ENCODE data around the gene OPHN1. TPM values are rescaled to one million over a fixed set of nuclear protein-coding genes. Genes with fewer than 3 reads are reported as not detected.

The OPHN1 gene
- total and polyA plus RNA-seq, 3 experiments from 2014 or later, result 0.20 TPM; not detected in 2

DNA sequence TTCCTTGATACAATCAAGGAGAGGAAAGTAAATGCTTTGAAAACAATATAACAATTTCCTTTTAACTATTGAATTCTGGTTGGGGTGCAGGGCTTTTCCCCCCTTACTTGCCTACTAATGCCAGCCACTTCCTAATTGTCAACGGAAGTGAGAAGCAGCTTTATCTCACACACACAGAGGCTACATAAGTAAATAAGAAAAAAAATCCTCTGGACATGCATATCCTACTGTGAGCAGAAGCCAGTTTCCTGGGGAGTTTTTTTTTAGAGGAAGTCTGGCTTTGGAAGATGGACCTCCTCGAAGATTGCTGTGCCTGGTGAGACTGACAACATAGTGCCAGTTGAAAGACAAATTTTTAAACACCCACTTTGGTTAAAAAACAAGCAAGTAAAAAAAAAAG, 180.6 kb downstream of the OPHN1 start:
- no peaks in the 10 kb centered on the region for H3K9me3 Mint-ChIP-seq
- POLR2A ChIA-PET, result no interaction called here
- DNase-seq, result no peak

DNA sequence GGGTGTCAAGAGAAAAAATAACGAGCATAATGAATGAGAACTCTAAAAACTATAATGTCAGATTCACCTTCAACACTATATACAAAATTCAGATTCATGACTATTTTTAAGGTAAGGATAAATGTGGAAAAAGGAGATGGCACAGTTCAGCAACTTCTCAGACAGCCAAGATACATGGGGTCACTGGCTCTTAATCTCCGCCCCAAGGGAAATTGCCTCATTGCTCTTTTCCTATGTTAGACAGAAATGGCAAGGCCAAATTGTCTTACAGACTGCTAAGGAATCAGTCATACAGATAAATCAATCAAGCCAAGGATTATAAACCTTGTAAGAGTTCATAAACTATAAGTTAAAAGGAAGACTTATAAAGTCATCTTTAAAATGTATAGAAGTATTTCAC, 183.4 kb downstream of the OPHN1 start:
- H3K27ac ChIP-seq (ENCODE audit: low read depth, low read length), result no peak overlapping the region
- no peaks in the 10 kb centered on the region for H3K9me3 ChIP-seq (ENCODE audit: low read length)
- no peaks in the 10 kb centered on the region for H3K36me3 Mint-ChIP-seq
- H3K4me1 Mint-ChIP-seq, result no peaks in the 10 kb centered on the region
- H3K4me1 ChIP-seq (ENCODE audit: insufficient read depth, low read length), result no peaks in the 10 kb centered on the region
- no peaks in the 10 kb centered on the region for H3K36me3 ChIP-seq (ENCODE audit: insufficient read depth, low read length)
- no peak for DNase-seq
- H3K27me3 ChIP-seq (ENCODE audit: insufficient read depth, low read length, poor library complexity, severe bottlenecking), result no peaks in the 10 kb centered on the region
- H3K27ac Mint-ChIP-seq, result no peak overlapping the region
- POLR2A ChIA-PET, result no interaction called here
- no peak overlapping the region for H3K4me3 Mint-ChIP-seq
- peaks cover 0 to 2% of the 10 kb centered on the region in 2 donors for H3K27me3 Mint-ChIP-seq
- H3K4me3 ChIP-seq (ENCODE audit: low read length), result no peak overlapping the region
- H3K9me3 Mint-ChIP-seq, result no peaks in the 10 kb centered on the region
- CTCF ChIA-PET, result no interaction called here

More for the DNA sequence above, 180.6 kb downstream of the OPHN1 start:
- Mint-ChIP-seq H3K36me3 (no peaks in the 10 kb centered on the region), H3K27ac (no peak overlapping the region), H3K27me3 (peaks cover 0 to 2% of the 10 kb centered on the region in 2 donors), H3K4me3 (no peak overlapping the region), H3K4me1 (no peaks in the 10 kb centered on the region)
- Histone ChIP-seq H3K9me3 (ENCODE audit: low read length) (no peaks in the 10 kb centered on the region), H3K4me3 (ENCODE audit: low read length) (no peak overlapping the region), H3K27ac (ENCODE audit: low read depth, low read length) (no peak overlapping the region), H3K4me1 (ENCODE audit: insufficient read depth, low read length) (no peaks in the 10 kb centered on the region), H3K36me3 (ENCODE audit: insufficient read depth, low read length) (no peaks in the 10 kb centered on the region), H3K27me3 (ENCODE audit: insufficient read depth, low read length, poor library complexity, severe bottlenecking) (no peaks in the 10 kb centered on the region)
- CTCF ChIA-PET, result no interaction called here

DNA sequence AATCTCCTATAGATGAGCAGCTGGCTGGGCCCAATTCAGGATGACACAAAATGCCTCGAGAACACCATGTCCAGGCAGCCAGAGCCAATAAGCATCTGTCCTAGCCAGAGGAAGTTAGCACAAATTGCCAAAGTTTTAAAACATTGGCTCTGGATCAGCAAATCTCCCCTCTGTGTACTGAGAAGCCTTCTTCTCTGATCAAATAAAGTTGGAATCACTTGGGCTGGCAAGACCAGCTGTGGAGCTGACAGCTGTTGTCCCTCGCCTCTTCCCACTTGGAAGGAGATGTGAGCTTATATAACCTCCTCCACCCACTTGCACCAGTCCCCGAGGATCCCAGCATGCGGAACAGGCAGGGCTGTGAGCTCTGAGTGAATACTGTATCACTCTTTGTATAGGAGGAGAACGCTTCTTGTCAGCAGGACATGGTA, 183.9 kb downstream of the OPHN1 start:
- no peak for DNase-seq
- no peaks in the 10 kb centered on the region for H3K9me3 ChIP-seq (ENCODE audit: low read length)
- POLR2A ChIA-PET, result no interaction called here
- H3K27me3 ChIP-seq (ENCODE audit: insufficient read depth, low read length, poor library complexity, severe bottlenecking), result no peaks in the 10 kb centered on the region
- no peak overlapping the region for H3K27ac ChIP-seq (ENCODE audit: low read depth, low read length)
- Mint-ChIP-seq H3K4me1 (no peaks in the 10 kb centered on the region), H3K27me3 (peaks cover 0 to 2% of the 10 kb centered on the region in 2 donors), H3K4me3 (no peak overlapping the region), H3K36me3 (no peaks in the 10 kb centered on the region), H3K27ac (no peak overlapping the region), H3K9me3 (no peaks in the 10 kb centered on the region)
- H3K4me3 ChIP-seq (ENCODE audit: low read length), result no peak overlapping the region
- CTCF ChIA-PET, result no interaction called here
- H3K36me3 ChIP-seq (ENCODE audit: insufficient read depth, low read length), result no peaks in the 10 kb centered on the region
- no peaks in the 10 kb centered on the region for H3K4me1 ChIP-seq (ENCODE audit: insufficient read depth, low read length)

DNA sequence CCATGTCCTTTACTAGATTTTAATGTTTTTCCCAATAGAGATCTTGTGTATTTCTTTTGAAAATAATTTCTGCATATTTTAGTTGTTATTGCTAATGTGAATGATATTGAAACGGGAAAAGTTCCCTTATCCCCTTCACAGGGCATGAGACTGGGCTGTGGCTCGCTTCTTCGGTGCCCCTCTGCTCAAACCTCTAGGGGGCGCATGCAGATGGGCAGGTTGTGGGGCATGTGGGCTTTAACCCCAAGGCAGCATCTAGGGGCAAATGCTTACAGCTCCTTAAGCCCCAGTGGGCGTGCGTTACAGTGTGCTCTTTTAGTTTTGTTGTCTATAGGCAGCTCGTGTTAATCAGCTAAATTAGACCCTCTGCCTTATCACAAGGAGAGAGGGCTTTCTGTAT, 194.7 kb downstream of the OPHN1 start:
- POLR2A ChIA-PET, result no interaction called here
- H3K27ac Mint-ChIP-seq, result no peak overlapping the region
- Histone ChIP-seq H3K4me3 (ENCODE audit: low read length) (no peak overlapping the region), H3K27me3 (ENCODE audit: insufficient read depth, low read length, poor library complexity, severe bottlenecking) (no peaks in the 10 kb centered on the region), H3K36me3 (ENCODE audit: insufficient read depth, low read length) (no peaks in the 10 kb centered on the region), H3K27ac (ENCODE audit: low read depth, low read length) (no peak overlapping the region), H3K9me3 (ENCODE audit: low read length) (no peaks in the 10 kb centered on the region), H3K4me1 (ENCODE audit: insufficient read depth, low read length) (no peaks in the 10 kb centered on the region)
- peaks cover 0 to 6% of the 10 kb centered on the region in 2 donors for H3K27me3 Mint-ChIP-seq
- CTCF ChIA-PET, result no interaction called here
- peaks cover 0 to 2% (median 0%) of the 10 kb centered on the region in 5 donors for H3K9me3 Mint-ChIP-seq
- H3K4me3 Mint-ChIP-seq, result no peak overlapping the region
- no peaks in the 10 kb centered on the region for H3K4me1 Mint-ChIP-seq
- no peaks in the 10 kb centered on the region for H3K36me3 Mint-ChIP-seq
- no peak for DNase-seq

DNA sequence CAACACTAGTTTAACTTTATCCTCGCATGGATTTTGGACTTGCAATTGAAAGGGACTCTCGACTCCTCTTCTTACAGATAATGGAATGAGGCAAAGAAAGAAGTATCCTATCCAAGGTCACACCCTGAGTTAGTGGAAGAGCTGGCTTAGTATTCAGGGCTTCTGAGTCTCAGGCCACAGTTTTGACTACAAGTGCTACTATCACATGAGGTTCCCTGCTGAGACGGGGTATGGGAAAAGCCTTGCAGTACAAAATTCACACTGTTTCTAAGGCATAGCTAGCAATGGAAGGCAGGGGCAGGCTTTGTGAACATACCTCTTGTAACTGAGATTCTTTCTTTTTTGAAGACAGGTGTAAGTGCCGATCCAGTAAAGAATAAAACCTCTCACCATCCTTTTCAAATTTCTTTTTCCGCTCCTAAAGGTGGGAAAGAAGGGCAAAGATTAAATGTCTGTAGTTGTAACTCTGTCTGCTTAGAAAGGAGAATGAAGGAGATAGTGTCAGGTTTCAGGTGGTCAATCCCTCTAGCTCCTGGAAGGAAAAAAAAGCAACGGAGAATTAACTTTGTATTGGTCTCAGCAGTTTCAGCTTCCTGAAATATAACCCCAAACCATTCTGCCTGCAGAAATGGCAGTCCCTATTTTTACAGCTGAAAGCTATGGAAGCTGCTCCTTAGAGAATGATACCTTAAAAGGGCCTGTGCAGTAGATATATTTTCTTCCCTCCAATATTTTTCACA, 199.0 kb downstream of the OPHN1 start:
- CTCF ChIA-PET, result no interaction called here
- no peak overlapping the region for H3K27ac ChIP-seq (ENCODE audit: low read depth, low read length)
- DNase-seq, result no peak
- no peaks in the 10 kb centered on the region for H3K9me3 ChIP-seq (ENCODE audit: low read length)
- Mint-ChIP-seq H3K9me3 (peaks cover 0 to 2% (median 0%) of the 10 kb centered on the region in 5 donors), H3K36me3 (no peaks in the 10 kb centered on the region), H3K4me1 (no peaks in the 10 kb centered on the region), H3K4me3 (no peak overlapping the region), H3K27ac (no peak overlapping the region), H3K27me3 (peaks cover 0 to 1% of the 10 kb centered on the region in 2 donors)
- H3K4me3 ChIP-seq (ENCODE audit: low read length), result no peak overlapping the region
- no peaks in the 10 kb centered on the region for H3K27me3 ChIP-seq (ENCODE audit: insufficient read depth, low read length, poor library complexity, severe bottlenecking)
- no peaks in the 10 kb centered on the region for H3K36me3 ChIP-seq (ENCODE audit: insufficient read depth, low read length)
- POLR2A ChIA-PET, result no interaction called here
- H3K4me1 ChIP-seq (ENCODE audit: insufficient read depth, low read length), result no peaks in the 10 kb centered on the region

DNA sequence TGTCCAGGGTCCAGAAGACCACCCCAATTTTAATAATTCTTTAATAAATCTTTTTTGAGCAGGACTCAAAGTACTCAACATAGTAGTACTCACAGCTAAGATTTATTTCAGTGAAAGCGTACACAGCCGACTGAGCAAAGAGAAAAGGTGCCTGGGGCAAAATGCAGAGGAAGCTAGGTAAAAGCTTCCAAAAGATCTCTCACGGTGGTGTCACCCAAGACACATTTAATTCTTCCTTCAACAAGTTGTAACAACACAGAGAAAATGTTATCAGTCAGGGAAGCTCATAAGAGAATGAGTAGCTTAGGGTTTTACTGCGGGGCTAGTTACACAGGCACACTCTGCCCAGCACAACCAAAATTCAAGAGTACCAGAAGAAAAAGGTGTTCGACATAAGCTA, 201.1 kb downstream of the OPHN1 start:
- Mint-ChIP-seq H3K27ac (no peak overlapping the region), H3K4me3 (no peak overlapping the region), H3K36me3 (no peaks in the 10 kb centered on the region), H3K9me3 (peaks cover 0 to 3% (median 0%) of the 10 kb centered on the region in 5 donors), H3K27me3 (peaks cover 0 to 3% of the 10 kb centered on the region in 2 donors), H3K4me1 (no peaks in the 10 kb centered on the region)
- Histone ChIP-seq H3K4me3 (ENCODE audit: low read length) (no peak overlapping the region), H3K36me3 (ENCODE audit: insufficient read depth, low read length) (no peaks in the 10 kb centered on the region), H3K27ac (ENCODE audit: low read depth, low read length) (no peak overlapping the region), H3K9me3 (ENCODE audit: low read length) (no peaks in the 10 kb centered on the region), H3K4me1 (ENCODE audit: insufficient read depth, low read length) (no peaks in the 10 kb centered on the region), H3K27me3 (ENCODE audit: insufficient read depth, low read length, poor library complexity, severe bottlenecking) (no peaks in the 10 kb centered on the region)
- POLR2A ChIA-PET, result no interaction called here
- DNase-seq, result no peak
- CTCF ChIA-PET, result no interaction called here

DNA sequence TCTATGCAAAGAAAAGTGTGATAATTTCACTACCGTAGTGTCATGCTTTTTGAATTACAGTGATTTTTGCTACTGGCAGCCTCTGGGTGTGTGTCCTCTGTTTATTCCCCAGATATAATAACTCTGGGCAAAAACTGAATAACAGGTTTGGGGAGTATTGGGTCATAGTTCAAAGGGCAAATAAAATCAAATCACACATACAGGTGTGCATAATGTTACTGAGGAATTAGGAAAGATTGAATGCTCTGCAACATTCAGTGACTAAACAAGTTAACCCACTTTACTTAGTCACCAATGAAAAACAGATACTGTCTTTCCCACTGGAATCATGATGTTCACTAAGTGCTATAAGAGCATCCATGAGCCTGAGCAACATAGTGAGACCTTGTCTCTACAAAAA, 224.3 kb downstream of the OPHN1 start:
- CTCF ChIA-PET, result no interaction called here
- H3K27me3 Mint-ChIP-seq, result peaks cover 4 to 6% of the 10 kb centered on the region in 2 donors
- POLR2A ChIA-PET, result no interaction called here

DNA sequence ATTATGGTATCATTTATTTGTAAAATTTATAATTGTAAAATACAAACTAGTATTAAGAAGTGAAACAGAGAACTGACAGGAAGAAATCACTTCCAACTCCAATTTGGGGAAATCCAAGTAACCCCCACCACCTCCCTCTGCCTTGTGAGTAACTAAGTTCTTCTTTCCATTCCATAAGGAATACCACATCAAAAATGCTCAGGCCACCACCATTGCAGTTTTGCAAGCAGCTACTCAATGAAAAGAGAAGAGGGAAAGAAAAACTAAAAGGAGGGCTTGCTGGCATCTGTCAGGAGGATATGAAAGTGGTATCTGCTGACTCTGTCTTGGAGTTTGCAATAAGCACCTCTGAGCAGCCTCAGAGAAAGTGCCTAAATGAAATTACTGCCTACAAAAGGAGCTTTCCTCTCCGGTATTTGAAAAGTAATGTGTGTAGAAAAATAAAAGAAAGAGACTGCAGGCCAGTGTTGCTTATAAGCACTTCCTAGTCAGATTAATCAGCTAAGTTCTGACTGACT, 228.7 kb downstream of the OPHN1 start:
- Histone ChIP-seq H3K9me3 (ENCODE audit: low read length) (no peaks in the 10 kb centered on the region), H3K27ac (ENCODE audit: low read depth, low read length) (no peak overlapping the region), H3K27me3 (ENCODE audit: insufficient read depth, low read length, poor library complexity, severe bottlenecking) (no peaks in the 10 kb centered on the region), H3K36me3 (ENCODE audit: insufficient read depth, low read length) (no peaks in the 10 kb centered on the region), H3K4me1 (ENCODE audit: insufficient read depth, low read length) (no peaks in the 10 kb centered on the region), H3K4me3 (ENCODE audit: low read length) (no peak overlapping the region)
- Mint-ChIP-seq H3K27me3 (peaks cover 4 to 5% of the 10 kb centered on the region in 2 donors), H3K36me3 (no peaks in the 10 kb centered on the region), H3K4me1 (no peaks in the 10 kb centered on the region), H3K4me3 (no peak overlapping the region), H3K9me3 (no peaks in the 10 kb centered on the region), H3K27ac (no peak overlapping the region)
- CTCF ChIA-PET, result no interaction called here
- POLR2A ChIA-PET, result no interaction called here
- no peak for DNase-seq

More for the DNA sequence above, 224.3 kb downstream of the OPHN1 start:
- H3K36me3 Mint-ChIP-seq, result no peaks in the 10 kb centered on the region
- no peak overlapping the region for H3K27ac Mint-ChIP-seq
- H3K4me1 Mint-ChIP-seq, result no peaks in the 10 kb centered on the region
- no peaks in the 10 kb centered on the region for H3K27me3 ChIP-seq (ENCODE audit: insufficient read depth, low read length, poor library complexity, severe bottlenecking)
- H3K4me3 Mint-ChIP-seq, result no peak overlapping the region
- no peaks in the 10 kb centered on the region for H3K4me1 ChIP-seq (ENCODE audit: insufficient read depth, low read length)
- H3K36me3 ChIP-seq (ENCODE audit: insufficient read depth, low read length), result no peaks in the 10 kb centered on the region
- H3K4me3 ChIP-seq (ENCODE audit: low read length), result no peak overlapping the region
- H3K9me3 ChIP-seq (ENCODE audit: low read length), result no peaks in the 10 kb centered on the region
- no peak overlapping the region for H3K27ac ChIP-seq (ENCODE audit: low read depth, low read length)
- no peaks in the 10 kb centered on the region for H3K9me3 Mint-ChIP-seq
- no peak for DNase-seq

Data from CD8-positive, alpha-beta memory T cell (primary cell).